Measurements from ENCODE around the gene HYDIN.
"Not testable (repeated sequence)": the region's sequence is repeated elsewhere in the genome, so short reads cannot be mapped to it uniquely, and the experiment has no call there.

Gene HYDIN

GRCh38 chr16:70984675-70985074, 245.8 kb downstream of the HYDIN start:
- not testable (repeated sequence) for DNase-seq

- not testable (repeated sequence) for DNase-seq
Observed at GRCh38 chr16:70968332-70968731, 262.2 kb downstream of the HYDIN start.

- not testable (repeated sequence) for DNase-seq
Observed at GRCh38 chr16:70960169-70960568, 270.4 kb downstream of the HYDIN start.

- DNase-seq = not testable (repeated sequence)
Observed at GRCh38 chr16:70954922-70955321, 275.6 kb downstream of the HYDIN start.

GRCh38 chr16:70953824-70954223, 276.7 kb downstream of the HYDIN start:
- not testable (repeated sequence) for DNase-seq

GRCh38 chr16:70943551-70943950, 287.0 kb downstream of the HYDIN start:
- not testable (repeated sequence) for DNase-seq

- DNase-seq = not testable (repeated sequence)
Observed at GRCh38 chr16:70939690-70940359, 290.7 kb downstream of the HYDIN start.

GRCh38 chr16:70936781-70937525, 293.6 kb downstream of the HYDIN start:
- DNase-seq = not testable (repeated sequence)

- DNase-seq = not testable (repeated sequence)
Observed at GRCh38 chr16:70935325-70935724, 295.2 kb downstream of the HYDIN start.

GRCh38 chr16:70933746-70934145, 296.8 kb downstream of the HYDIN start:
- not testable (repeated sequence) for DNase-seq

- not testable (repeated sequence) for DNase-seq
Observed at GRCh38 chr16:70930757-70931156, 299.8 kb downstream of the HYDIN start.

GRCh38 chr16:70922164-70922563, 308.4 kb downstream of the HYDIN start:
- not testable (repeated sequence) for DNase-seq

- not testable (repeated sequence) for DNase-seq
Observed at GRCh38 chr16:70920661-70921060, 309.9 kb downstream of the HYDIN start.

- not testable (repeated sequence) for DNase-seq
Observed at GRCh38 chr16:70888208-70888607, 342.3 kb downstream of the HYDIN start.

- not testable (repeated sequence) for DNase-seq
Observed at GRCh38 chr16:70884652-70885051, 345.9 kb downstream of the HYDIN start.

- not testable (repeated sequence) for DNase-seq
Observed at GRCh38 chr16:70882311-70882710, 348.2 kb downstream of the HYDIN start.

GRCh38 chr16:70877895-70878294, 352.6 kb downstream of the HYDIN start:
- DNase-seq = not testable (repeated sequence)

GRCh38 chr16:70876442-70876841, 354.1 kb downstream of the HYDIN start:
- not testable (repeated sequence) for DNase-seq

- DNase-seq = not testable (repeated sequence)
Observed at GRCh38 chr16:70864698-70865097, 365.8 kb downstream of the HYDIN start.

- DNase-seq = not testable (repeated sequence)
Observed at GRCh38 chr16:70861996-70862395, 368.5 kb downstream of the HYDIN start.

- not testable (repeated sequence) for DNase-seq
Observed at GRCh38 chr16:70851299-70851698, 379.2 kb downstream of the HYDIN start.

GRCh38 chr16:70823498-70824118, 406.9 kb downstream of the HYDIN start:
- DNase-seq = not testable (repeated sequence)

- DNase-seq = not testable (repeated sequence)
Observed at GRCh38 chr16:70822734-70823133, 407.8 kb downstream of the HYDIN start.

Measured in GOT3 (cell line).